D721Med (cell line): ENCODE results near the gene LDLRAD3.

Source experiments
- DNase-seq: peaks from one replicate; pipeline ENCODE4 v3.0.0; 2011; ENCODE audit warnings: low spot score; ENCODE audit not compliant: insufficient read length
- FAIRE-seq: peaks from 2 replicates; lab custom pipeline; 2011; peaks lifted over from hg19 to GRCh38; lab: Jason Lieb, UNC
- CTCF ChIP-seq: IDR thresholded peaks from 2 replicates; pipeline ENCODE4 v1.5.1; 2012; ENCODE audit warnings: mild to moderate bottlenecking, control low read depth; ENCODE audit not compliant: insufficient read depth; ENCODE audit errors: missing control alignments

The LDLRAD3 gene

DNA sequence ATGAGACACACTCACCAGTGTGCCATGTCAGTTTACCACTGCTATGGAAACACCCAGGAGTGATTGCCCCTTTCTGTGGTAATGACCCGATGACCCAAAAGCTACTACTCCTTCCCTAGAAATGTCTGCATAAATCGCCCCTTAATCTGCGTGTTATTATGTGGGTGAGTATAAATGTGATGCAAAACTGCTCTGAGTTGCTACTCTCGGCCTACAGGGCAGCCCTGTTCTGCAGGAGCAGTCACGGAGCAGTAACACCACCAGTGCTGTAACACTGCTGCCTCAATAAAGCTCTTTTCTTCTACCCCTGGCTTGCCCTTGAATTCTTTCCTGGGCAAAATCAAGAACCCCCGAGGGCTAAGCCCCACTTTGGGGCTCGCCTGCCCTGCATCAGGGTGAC is 9.6 kb upstream of the LDLRAD3 start:
- DNase-seq: no peak
- no peak for TF ChIP-seq CTCF
- FAIRE-seq: no peak

GRCh38 chr11:35934981-35935380 is 8.9 kb upstream of the LDLRAD3 start:
- TF ChIP-seq CTCF: no peak
- DNase-seq: no peak
- no peak for FAIRE-seq

DNA sequence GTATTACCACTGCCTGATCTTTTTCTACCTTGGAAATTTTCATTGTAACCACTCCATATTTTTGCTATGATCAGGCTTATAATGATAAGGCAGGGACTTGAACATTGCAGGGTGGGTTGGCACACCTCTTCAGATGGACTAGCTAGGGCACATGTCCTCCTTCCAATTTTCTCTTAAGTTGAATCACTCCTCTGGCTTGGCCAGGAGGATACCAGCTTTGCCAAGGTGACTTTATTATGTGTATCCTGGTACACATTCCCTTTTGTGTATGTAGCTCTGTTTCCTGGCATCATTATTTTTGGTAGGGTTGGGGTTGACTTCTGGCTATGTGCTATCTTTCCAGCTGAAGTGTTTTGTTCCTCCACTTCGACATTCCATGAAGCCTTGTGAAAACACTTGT is 8.5 kb upstream of the LDLRAD3 start:
- no peak for DNase-seq
- FAIRE-seq: no peak

DNA sequence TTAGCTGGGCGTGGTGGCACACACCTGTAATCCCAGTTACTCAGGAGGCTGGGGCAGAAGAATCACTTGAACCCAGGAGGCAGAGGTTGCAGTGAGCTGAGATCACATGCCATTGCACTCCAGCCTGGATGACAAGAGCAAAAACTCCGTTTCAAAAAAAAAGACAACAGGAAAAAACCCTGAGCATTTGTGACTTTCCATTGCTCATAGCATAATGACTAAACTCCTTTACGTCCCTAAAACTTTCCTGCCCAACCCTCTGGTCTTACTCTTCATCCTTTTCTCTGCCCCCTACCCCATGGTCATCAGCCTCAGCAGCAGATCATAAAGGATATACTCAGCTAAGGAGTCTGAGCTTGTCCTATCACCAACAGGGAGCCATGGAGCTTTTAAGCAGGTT is 6.8 kb upstream of the LDLRAD3 start:
- FAIRE-seq (no peak), DNase-seq (no peak)
- no peak for TF ChIP-seq CTCF

More for the DNA sequence above, 8.5 kb upstream of the LDLRAD3 start:
- TF ChIP-seq CTCF: no peak

DNA sequence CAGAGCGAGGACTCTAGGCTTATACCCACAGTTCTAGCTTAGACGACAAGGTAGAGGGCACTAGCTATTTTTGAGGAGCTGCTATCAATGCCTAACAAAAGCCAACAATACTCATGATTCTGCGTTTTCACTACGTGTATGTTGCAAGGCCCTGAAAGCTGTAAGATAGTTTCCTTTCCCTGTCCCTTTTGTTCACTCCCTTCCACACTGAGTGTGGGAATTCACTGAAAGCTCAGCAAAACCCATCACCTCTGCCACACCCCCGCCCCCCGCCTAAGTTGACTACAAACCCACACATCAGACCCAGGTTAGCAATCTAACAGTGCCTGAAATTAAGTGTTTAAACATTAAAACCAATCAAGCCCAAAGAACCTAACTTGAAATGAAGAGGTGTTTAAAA is 6.2 kb upstream of the LDLRAD3 start:
- DNase-seq (no peak), FAIRE-seq (no peak)
- no peak for TF ChIP-seq CTCF

DNA sequence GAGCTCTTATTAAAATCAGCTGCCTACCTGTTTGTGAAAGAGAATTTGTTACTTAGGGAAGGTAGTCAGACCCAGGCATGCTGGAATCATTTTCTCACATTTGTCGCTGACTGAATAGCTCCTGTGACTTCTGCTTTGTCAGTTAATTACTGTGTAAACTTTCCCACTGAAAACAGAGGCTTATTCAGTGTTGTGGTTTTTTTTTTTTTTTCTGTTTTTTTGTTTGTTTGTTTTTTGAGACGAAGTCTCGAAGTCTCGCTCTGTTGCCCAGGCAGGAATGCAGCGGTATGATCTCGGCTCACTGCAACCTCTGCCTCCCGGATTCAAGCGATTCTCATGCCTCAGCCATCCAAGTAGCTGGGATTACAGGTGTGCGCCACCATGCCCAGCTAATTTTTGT is 5.6 kb upstream of the LDLRAD3 start:
- no peak for DNase-seq
- TF ChIP-seq CTCF: no peak
- FAIRE-seq: no peak

DNA sequence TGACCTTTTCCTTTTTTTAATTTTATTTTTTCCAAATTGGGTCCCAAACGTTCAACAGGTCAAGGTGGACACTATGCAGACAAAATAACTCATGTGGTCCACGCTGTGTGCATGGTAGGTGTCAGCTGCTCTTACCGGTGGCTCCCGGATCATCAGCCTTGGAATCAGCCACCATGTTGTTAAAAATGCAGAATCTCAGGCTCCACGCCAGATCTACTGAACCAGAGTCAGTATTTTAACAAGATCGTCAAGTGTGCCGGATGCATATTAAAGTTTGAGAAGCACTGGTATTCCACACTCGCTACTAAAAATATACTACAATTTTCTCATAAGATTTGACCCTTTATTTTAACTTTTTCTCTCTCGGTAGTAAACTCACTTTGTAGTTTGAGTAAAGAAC is 553 bp upstream of the LDLRAD3 start:
- DNase-seq (no peak), FAIRE-seq (no peak)
- TF ChIP-seq CTCF: no peak
